ENCODE results near the gene EGFL7. TPM values are rescaled to one million over a fixed set of nuclear protein-coding genes. Genes with fewer than 3 reads are reported as not detected.

Gene EGFL7
- total and polyA plus RNA-seq, 2 of the 13 experiments (the other 11 are each of a cell fraction or from before 2014, with no cell fraction given): 0.20 to 5.1 TPM

GRCh38 chr9:136693490-136694162, 30.9 kb downstream of the EGFL7 start (continued):
- TF ChIP-seq BCL6 (CRISPR knock-in tag; IDR thresholded peaks at IDR 0.05): peak; percentile 91
- peak; percentile 79 for TF ChIP-seq SAP130 (CRISPR knock-in tag; IDR thresholded peaks at IDR 0.05; ENCODE audit: low read depth)
- peak; percentile 26; the same call in 1 of the 2 replicates for TF ChIP-seq ARID4A (CRISPR knock-in tag; IDR thresholded peaks at IDR 0.05; ENCODE audit: borderline replicate concordance)
- TF ChIP-seq EHMT2 (IDR thresholded peaks at IDR 0.05; ENCODE audit: borderline replicate concordance, low read depth, low read length): no peak
- TF ChIP-seq FOXA1 (IDR thresholded peaks at IDR 0.05): no peak
- TF ChIP-seq FOXA1 (CRISPR knock-in tag; IDR thresholded peaks at IDR 0.05): no peak
- no peak for TF ChIP-seq GLMP (CRISPR knock-in tag; IDR thresholded peaks at IDR 0.05; ENCODE audit: borderline replicate concordance)
- TF ChIP-seq REPIN1 (CRISPR knock-in tag; IDR thresholded peaks at IDR 0.05; ENCODE audit: borderline replicate concordance, low read depth): no peak
- no peak for TF ChIP-seq ZNF10 (CRISPR knock-in tag; IDR thresholded peaks at IDR 0.05; ENCODE audit: borderline replicate concordance, low read depth)
- TF ChIP-seq ZNF331 (CRISPR knock-in tag; IDR thresholded peaks at IDR 0.05): no peak
- no peak for TF ChIP-seq SALL2 (CRISPR knock-in tag; IDR thresholded peaks at IDR 0.05)
- no peak for TF ChIP-seq ZFP1 (CRISPR knock-in tag; IDR thresholded peaks at IDR 0.05)
- no peak for TF ChIP-seq PRDM4 (CRISPR knock-in tag; IDR thresholded peaks at IDR 0.05; ENCODE audit: borderline replicate concordance)
- TF ChIP-seq HNF1A (IDR thresholded peaks at IDR 0.05; ENCODE audit: low read depth): peak; percentile 57; the same call in 1 of the 2 replicates
- TF ChIP-seq HNF1A (CRISPR knock-in tag; IDR thresholded peaks at IDR 0.05; ENCODE audit: borderline replicate concordance): 0 out of 2 replicates have a peak, but pooled peaks have one; percentile 63
- peak; percentile 66; the same call in 1 of the 2 replicates for TF ChIP-seq ZNF333 (CRISPR knock-in tag; IDR thresholded peaks at IDR 0.05; ENCODE audit: borderline replicate concordance)
- no peak for TF ChIP-seq ZNF879 (CRISPR knock-in tag; IDR thresholded peaks at IDR 0.05)
- TF ChIP-seq KAT7 (CRISPR knock-in tag; IDR thresholded peaks at IDR 0.05; ENCODE audit: borderline replicate concordance): no peak

All from HepG2 (cell line).